AG04450 (cell line): ENCODE results near the gene LAS1L. TPM values are rescaled to one million over a fixed set of nuclear protein-coding genes. Genes with fewer than 3 reads are reported as not detected.
"Not testable (repeated sequence)": the region's sequence is repeated elsewhere in the genome, so short reads cannot be mapped to it uniquely, and the experiment has no call there.

Experiments used
- CTCF ChIA-PET: fragments of 300-600, 350-600 bp; formaldehyde crosslinking; extraction: SDS; loops from one replicate; lab custom pipeline; 2022; ENCODE audit warnings: antibody characterized with exemption, inconsistent platforms; lab: Charles Lee
- POLR2A ChIA-PET: fragments of 350-600 bp; formaldehyde crosslinking; extraction: SDS; loops from one replicate; lab custom pipeline; 2021; ENCODE audit warnings: antibody characterized with exemption, inconsistent platforms; lab: Yijun Ruan, JAX
- DNase-seq: peaks from one replicate; pipeline ENCODE4 v3.0.0-alpha.2; 2011; ENCODE audit warnings: low read depth, low spot score
- H3K27ac ChIP-seq: one replicate; pipeline ENCODE4 v1.5.1; 2012; ENCODE audit warnings: low read depth, low read length, control low read depth
- H3K27me3 ChIP-seq: one replicate; pipeline ENCODE4 v1.6.0; 2012; ENCODE audit warnings: low read length; ENCODE audit not compliant: control insufficient read depth, insufficient read depth
- H3K4me3 ChIP-seq: 2 replicates; pipeline ENCODE4 v1.5.1; 2011; ENCODE audit warnings: mild to moderate bottlenecking, low read depth, low read length, control low read depth
- H3K9me3 ChIP-seq: 2 replicates; pipeline ENCODE4 v1.5.1; 2012; ENCODE audit warnings: low read length; ENCODE audit not compliant: control insufficient read depth, insufficient read depth
- CTCF ChIP-seq: IDR thresholded peaks from 2 replicates; pipeline ENCODE4 v1.5.1; 2011; ENCODE audit warnings: low read depth, low read length, control low read depth, inconsistent platforms
- polyA plus RNA-seq: library from polyadenylated mRNA; depleted of rRNA; stranded (reverse); fragments of >200 nt; gene quantifications from 2 replicates; pipeline ENCODE4 v1.2.3, GENCODE V29; 2011

LAS1L gene
- polyA plus RNA-seq, 1 experiment: 17.9 TPM

GRCh38 chrX:65576160-65576559 is 41.6 kb upstream of the LAS1L start:
- H3K4me3 ChIP-seq: no peak overlapping the region
- POLR2A ChIA-PET: no interaction called here

GRCh38 chrX:65575022-65575421 is 40.4 kb upstream of the LAS1L start:
- no peak for TF ChIP-seq CTCF
- DNase-seq: no peak
- POLR2A ChIA-PET: no interaction called here

More at GRCh38 chrX:65576160-65576559, 41.6 kb upstream of the LAS1L start:
- CTCF ChIA-PET: no interaction called here
- no peak for TF ChIP-seq CTCF
- H3K27me3 ChIP-seq: no peaks in the 10 kb centered on the region
- no peak overlapping the region for H3K27ac ChIP-seq
- H3K9me3 ChIP-seq: no peaks in the 10 kb centered on the region
- DNase-seq: no peak

GRCh38 chrX:65574356-65574755 is 39.8 kb upstream of the LAS1L start:
- POLR2A ChIA-PET: no interaction called here
- no peak for TF ChIP-seq CTCF
- no peaks in the 10 kb centered on the region for H3K27me3 ChIP-seq
- H3K27ac ChIP-seq: no peak overlapping the region
- no peaks in the 10 kb centered on the region for H3K9me3 ChIP-seq
- CTCF ChIA-PET: no interaction called here
- H3K4me3 ChIP-seq: no peak overlapping the region
- DNase-seq: no peak

More at GRCh38 chrX:65575022-65575421, 40.4 kb upstream of the LAS1L start:
- Histone ChIP-seq H3K27ac (no peak overlapping the region), H3K27me3 (no peaks in the 10 kb centered on the region), H3K4me3 (no peak overlapping the region), H3K9me3 (no peaks in the 10 kb centered on the region)
- CTCF ChIA-PET: no interaction called here

- no peak for DNase-seq
- POLR2A ChIA-PET: no interaction called here
- TF ChIP-seq CTCF: no peak
- Histone ChIP-seq H3K4me3 (no peak overlapping the region), H3K27ac (no peak overlapping the region), H3K9me3 (no peaks in the 10 kb centered on the region), H3K27me3 (no peaks in the 10 kb centered on the region)
- CTCF ChIA-PET: no interaction called here
Measured at GRCh38 chrX:65572971-65573370, 38.4 kb upstream of the LAS1L start.

- POLR2A ChIA-PET, H3K27ac ChIP-seq, H3K27me3 ChIP-seq, DNase-seq, H3K4me3 ChIP-seq, H3K9me3 ChIP-seq, CTCF ChIA-PET: not testable (repeated sequence)
Measured at GRCh38 chrX:65562850-65563249, 28.3 kb upstream of the LAS1L start.
